Stimulated activated CD8-positive, alpha-beta memory T cell treated with anti-CD3 and anti-CD28 coated beads, Interleukin-2, amount 100 ng/mL, for 1 hour (primary cell): ENCODE data around the gene TST.

Source experiments
- DNase-seq, 2 donors: peaks; one replicate each; pipeline ENCODE4 v3.0.0-alpha.2; 2020; ENCODE audit warnings: low read depth in 2 of 2

The TST gene

DNA sequence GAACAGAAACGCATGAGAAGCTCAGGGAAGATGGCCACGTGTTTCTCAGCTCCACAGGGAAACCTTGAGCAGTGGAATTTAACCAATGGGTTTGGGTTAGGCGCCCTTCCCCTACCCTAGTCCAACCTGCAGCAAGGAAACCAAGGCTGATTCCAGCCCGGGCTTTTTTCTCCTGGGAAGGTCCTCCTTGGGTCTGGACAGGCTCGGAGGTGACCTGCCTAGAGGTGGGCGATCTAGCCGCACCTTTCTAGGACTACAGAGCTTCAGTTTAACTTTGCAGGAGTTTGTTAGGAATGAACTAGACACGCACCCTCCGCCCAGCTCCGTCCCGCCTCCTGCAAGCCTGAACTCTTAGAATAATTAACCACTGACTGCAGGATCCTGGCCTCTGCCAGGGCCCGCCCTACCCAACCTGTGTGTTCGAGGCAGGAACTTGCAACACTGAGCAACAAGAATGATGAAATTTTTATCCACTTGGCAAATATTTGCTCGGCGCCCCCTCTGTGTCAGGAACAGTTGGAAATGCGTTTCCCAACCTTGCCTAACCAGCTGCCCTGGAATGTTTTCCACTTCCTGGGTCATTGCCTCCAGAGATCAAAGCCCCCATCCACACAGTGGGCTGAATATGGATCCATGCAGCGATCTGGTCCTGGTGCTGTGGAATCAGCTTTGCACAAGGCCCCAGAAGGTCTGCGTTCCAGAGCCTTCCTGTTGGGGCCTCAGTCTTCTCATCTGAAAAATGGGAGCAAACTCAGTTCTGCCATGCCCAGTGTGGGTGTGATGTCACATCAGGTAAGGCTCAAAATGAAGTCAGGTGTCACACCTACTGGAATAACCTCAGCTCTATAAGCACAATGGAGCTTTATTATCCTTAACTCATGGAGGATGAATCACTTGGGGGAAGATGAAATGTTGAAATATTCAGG is 13.6 kb upstream of the TST start:
- no peak for DNase-seq

DNA sequence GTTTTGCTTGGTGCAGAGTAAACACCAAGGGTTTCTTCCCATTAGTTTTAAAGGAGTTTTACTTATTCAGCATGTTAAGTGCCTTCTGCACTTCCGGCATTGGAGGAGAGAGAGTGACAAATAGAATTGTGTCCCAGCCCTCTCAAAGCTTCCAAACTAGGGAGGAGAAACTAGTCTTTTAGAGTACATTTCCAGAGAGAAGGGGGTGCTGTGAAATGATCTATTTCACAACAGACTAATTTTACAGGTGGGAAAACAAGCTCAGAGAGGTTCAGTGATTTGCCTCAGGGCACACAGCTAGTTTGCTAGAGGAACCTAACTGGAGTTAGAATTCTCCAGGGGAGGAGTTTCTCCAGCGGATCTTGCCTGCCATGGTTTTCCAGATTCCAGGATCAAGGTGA is 12.9 kb upstream of the TST start:
- no peak for DNase-seq

DNA sequence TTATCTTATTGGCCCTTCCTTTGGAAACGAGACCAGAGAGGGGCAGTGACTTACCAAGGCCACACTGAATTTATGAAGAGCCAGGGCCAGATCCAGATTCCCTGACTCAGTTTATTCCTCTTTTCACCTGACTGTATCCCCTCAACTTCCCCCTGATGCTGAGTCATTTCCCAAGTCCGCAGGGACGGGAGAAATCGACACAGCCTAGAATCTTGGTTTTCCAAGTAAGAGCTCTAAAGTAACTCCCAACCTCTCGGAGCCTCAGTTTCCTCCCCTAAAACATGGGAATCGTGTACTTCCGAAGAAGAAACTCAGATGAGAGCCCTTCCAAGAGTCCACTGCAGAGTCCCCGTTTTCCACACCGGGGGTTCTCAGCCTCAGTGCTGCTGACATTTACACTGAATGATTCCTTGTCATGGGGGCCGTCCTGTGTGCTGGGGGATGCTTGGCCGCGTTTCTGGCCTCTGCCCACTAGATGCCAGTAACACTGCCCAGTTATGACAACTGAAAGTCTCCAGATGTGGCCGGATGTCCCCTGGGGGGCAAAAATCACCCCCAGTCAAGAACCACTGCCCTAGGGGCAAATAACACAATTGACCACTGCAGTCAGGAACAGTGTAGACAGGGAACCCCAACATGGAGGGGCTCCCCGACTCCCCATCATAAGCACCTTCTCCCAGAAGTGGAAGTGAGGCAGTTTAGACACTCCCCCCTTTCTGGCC is 11.5 kb upstream of the TST start:
- no peak for DNase-seq

DNA sequence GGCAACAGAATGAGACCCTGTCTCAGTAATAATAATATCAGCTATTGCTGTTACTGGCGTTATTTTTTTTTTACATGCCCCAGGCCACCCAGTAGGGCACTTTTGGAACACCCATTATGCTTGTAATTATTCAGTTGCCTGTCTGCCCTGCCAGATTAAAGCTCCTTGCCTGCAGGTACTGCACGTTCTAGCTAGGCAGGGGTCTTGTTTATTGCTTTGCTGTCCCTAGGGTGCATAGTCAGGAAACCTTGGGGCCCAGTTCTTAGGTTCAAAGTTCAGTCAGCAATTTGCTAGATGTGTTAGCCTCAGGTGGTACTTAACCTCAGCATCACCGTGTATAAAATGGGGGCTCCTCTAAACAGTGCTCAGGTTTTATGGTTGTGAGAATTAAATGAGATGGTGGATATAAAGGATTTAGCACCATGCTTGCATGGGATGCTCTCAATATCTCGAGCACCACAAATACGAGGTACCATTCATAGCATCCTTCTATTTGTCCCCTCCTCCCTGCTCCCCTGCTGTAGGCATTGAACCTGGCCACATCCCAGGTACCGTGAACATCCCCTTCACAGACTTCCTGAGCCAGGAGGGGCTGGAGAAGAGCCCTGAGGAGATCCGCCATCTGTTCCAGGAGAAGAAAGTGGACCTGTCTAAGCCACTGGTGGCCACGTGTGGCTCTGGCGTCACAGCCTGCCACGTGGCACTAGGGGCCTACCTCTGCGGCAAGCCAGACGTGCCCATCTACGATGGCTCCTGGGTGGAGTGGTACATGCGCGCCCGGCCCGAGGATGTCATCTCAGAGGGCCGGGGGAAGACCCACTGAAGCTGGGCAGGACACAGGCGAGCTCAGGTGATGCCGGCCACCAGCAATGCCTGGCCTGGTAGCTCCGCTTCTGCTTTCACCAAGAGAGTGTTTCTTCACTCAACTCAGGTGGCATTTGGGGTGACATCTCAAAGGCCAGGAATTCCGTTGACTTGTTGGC is 9.7 kb upstream of the TST start:
- DNase-seq = no peak

DNA sequence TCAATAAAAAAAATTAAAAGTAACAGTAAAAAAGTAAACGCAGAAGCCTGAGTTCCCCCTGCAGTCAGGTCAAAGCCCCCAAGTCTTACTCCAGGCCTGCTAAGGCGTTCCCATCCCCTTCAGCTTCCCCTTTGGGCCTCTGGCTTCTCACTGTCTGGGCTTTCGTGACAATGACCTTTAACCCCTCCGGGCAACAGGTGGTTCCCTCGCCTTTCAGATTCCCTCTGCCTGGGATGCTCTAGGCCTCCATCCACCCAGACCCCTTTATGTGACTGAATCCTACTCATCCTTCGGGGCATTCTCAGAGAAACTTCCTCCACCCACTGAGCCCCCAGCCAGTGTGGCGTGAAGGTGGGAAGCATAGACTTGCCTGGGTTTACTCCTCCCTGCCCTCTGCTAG is 8.3 kb upstream of the TST start:
- DNase-seq = no peak

DNA sequence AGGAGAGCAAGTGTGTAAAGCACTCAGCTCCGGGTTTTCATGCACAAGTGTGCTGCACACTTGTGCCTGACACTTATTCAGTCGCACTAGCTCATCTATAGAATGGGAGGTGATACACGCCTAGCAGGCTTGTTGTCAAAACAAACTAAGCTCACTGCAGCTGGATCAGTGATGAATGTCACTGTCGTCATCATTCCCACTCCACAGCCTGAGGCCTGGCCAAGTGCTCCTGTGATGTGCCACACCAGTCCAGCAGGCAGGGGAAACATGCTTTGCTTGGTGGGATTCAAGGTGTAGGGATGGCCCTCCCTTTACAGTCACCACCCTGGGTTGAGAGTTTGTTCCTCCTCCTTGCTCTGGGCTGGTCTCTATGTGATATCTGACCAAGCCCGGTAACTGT is 7.1 kb upstream of the TST start:
- no peak for DNase-seq

DNA sequence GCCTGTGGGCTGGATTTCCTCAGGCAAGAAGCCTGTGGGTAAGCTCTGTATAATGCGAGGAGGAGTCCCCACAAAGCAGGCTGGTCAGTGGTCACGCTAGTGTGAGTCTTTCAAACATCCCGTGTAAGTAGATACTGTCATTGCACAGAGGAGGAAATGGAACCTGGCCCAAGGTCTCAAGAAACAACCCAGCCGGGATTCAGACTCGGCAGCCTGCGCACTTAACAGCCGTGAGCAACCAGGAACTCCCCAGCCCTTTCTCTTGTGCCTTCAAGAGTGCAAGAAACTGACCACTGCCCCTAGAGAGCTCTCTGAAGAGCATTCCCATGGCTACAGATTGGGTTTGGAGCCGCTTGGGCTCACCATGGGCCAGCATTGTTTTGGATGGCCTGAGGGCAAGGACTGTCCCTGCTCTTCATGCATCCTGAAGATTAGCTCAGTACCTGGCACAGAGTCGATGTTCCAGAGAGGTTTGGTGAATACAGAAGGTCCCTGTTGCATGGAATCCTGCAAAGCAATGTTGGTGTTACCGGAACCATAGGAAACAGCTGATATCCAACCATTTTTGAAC is 6.3 kb upstream of the TST start:
- no peak for DNase-seq

DNA sequence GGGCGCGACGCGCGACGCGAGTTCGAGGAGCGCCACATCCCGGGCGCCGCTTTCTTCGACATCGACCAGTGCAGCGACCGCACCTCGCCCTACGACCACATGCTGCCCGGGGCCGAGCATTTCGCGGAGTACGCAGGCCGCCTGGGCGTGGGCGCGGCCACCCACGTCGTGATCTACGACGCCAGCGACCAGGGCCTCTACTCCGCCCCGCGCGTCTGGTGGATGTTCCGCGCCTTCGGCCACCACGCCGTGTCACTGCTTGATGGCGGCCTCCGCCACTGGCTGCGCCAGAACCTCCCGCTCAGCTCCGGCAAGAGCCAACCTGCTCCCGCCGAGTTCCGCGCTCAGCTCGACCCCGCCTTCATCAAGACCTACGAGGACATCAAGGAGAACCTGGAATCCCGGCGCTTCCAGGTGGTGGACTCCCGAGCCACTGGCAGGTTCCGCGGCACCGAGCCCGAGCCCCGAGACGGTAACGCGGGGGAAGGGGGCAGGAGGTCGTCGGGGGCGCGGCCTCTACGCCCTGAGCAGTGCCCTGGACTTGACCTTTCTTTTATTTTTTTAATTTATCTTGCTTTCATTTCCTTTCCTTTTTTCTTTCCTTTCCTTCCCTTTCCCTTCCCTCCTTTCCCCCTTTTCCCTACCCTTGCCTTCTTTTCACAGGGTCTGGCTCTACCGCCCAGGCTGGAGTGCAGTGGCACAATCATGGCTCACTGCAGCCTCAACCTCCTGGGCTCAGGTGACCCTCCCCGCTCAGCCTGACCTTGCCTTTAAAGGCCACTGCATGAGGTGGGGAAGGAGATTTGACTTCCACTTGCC is 5.3 kb upstream of the TST start:
- no peak for DNase-seq

DNA sequence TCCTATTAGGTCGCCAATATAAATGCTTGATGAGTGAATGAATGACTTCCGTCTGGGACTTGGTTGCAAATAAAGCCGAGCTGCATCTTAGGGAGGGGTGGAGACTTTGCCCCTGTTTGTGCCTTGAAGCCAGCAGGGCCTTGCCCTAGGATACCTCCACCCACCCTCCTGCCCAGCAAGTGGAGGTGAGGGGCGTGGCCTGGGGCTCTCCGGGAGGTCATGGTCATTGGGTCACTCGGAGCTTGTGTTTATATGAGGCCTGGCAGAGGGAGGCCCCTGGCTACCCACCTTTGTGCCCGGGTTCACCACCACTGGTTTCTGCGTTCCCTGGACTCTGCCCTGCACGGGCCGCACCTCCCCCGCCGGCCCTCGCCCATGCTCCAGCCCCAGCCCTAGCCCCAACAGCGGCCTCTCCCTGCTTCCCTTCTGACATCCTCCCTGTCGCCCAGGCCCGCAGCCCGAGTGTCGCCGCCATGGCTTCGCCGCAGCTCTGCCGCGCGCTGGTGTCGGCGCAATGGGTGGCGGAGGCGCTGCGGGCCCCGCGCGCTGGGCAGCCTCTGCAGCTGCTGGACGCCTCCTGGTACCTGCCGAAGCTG is 4.6 kb upstream of the TST start:
- no peak for DNase-seq

DNA sequence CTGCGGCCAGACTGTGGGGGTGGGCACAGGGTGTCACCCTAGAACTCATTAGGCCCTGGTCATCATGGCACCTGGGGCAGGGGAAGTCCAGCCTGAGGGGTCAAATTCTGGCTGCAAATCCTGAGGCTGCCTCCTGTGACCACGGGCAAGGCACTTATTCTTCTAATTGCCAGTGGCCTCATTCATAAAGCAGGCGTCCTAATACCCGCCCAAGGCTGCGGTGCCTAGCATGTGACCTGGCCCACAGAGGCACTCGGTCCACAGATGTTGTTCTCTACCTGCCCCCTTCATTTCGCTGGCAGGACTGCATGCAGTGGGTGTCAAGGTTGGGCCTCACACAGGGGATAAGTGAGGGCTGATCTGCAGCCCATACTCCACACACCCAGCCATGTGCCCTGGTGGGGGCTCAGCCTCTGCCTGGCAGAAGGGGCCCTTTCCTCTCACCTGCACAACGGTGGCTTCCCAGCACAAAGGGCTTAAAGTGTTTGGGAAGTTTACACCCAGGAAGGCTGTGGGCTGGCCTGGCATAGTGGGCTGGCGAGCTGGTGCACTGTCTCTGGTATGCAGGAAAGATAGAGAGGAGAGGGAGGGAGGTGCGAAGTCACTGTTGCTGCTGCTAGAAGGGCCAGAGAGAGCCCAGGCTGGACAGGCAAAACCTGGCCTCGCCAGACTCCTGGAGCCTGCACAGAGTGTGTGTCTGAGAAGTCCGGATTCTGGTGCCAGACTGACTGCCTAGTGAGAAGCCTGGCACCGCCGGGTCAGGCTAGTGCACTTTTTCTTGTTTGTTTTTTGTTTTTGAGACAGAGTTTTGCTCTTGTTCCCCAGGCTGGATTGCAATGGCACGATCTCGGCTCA is 3.5 kb upstream of the TST start:
- DNase-seq = no peak

DNA sequence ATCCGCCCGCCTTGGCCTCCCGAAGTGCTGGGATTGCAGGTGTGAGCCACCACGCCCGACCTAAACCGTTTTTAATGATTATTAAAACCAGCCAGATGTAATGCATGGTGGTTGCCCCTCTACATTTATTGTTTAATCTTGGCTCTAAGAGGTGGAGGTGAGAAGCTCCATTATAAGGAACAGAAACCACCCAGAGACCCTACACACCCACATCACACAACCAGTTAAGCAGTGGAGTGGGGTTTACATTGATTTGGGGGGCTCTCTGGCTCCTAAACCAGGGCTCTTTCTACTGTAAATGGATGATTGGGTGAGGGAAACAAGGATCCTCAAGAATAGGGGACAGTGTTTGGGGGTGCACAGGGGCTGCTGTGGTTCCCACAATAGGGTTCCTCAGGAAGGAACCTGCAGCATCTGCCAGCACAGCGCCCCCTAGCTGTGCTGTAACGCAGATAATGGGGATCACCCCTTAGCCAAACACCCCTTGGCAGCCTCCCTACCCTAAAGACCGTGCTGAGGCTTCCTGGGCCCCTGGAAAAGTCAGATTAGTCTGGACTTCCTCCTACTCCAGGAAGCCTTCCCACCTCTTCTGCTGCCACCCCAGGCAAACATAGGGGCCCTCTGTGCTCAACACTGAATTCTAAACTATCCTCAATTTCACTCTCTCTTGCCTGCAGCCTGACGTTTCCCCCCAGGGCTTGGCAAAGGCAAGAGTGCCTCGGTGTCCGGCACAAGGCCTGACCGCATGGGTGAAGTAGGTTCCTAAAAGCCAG is 2.6 kb upstream of the TST start:
- DNase-seq = peak in 1 of 2 donors; percentile 19

DNA sequence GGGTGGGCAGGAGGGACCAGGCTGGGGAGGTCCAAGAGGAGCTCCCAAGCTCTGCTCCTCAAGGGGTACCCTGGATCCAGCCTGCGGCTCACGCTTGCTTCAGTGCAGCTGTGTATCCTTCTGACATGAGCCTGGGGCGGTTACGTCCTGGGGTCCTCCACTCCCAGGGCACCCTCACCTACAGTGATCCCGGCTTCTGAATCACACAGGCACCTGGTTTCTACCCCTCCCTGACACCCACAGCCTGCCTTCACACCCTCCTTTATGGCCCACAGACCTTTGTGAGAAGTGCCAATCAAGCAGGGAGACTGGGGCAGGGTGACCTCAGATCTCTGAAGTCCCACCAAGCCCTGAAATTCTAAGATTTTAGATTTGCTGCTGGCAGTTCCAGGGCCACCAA is 1.8 kb upstream of the TST start:
- no peak for DNase-seq

DNA sequence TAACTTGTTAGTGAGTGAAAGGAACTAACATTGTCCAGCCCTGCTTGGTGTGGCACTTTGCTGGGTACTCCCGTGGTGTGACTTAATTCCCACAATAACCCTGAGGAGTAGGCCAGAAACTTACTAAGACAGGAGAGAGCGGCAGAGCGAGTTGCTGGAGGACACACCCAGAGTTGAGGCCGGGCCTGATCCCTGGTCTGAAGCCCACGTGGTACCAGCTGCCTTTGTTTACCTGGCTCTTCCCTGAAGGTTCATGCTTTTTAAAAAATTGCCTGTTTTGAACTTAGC is 889 bp upstream of the TST start:
- no peak for DNase-seq

DNA sequence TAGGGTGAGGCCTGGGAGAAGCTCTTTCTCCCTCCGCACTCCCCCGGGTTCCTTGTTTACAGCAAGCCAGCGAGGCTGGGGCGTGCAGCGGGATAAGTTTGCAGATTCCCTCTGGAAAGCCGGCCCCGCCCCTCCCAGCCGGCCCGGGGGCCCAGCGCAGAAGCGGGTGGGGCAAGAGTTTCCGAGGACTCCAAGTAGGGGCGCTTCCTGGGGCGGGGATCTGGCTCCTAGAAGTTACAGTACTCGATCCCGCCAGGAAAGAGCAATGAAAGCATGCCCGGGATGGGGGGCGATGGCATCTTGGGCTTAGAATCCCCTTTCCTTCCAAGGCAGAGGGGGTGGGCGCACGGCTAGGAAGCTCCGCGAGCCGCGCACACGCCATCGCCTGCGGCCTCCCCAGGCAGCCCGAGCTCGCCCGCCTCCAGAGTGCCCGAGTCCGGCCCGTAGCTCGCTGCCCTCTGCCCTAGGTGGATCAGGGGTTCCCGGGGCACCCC is 385 bp downstream of the TST start:
- no peak for DNase-seq

DNA sequence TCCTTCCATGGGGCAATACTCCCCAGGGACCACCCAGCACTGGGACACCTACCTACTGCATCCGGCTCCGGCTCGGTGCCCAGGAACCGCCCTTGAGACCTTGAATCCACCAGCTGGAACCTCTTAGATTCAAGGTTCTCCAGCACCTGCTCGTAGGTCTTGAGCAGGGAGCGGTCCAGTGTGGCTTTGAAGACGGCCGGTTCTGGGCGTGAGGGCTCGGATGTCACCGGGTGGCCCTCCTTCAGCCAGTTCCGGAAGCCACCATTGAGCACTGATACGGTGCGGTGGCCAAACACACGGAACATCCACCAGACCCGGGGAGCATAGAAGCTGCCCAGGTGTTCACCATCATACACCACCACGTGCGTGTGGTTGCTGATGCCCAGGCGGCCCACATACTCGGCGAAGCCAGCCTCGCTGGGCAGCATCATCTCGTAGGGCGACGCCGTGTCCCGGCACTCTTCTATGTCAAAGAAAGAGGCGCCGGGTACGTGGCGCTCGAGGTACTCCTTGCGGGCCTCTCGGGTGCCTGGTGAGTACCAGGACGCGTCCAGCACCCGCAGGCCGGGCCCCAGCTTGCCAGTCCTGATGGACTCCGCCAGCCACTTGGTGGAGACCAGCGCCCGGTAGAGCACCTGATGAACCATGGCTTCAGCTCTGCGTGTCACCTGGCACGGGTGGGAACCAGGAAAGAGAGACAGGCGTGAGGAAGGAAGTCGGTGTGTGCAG is 997 bp downstream of the TST start:
- no peak for DNase-seq

DNA sequence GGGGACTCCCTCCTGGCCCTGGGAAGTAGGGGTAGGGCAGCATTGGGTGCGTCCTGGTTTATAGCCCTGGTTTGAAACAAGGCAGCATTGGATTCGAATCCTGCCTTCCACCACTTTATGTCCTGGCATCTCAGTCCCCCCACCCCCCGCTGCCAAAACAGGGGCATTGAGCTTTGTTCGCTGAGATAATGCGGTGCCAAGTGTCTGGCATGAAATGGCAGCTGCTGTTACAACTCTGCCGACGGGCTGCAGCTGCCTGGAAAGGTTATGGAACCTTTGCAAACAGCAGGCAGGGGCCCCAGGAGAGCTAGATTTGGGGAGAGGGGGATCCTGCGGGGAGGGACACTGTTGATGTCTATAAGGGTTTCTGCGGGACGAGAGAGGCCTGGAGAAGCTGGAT is 1.9 kb downstream of the TST start:
- DNase-seq = no peak

DNA sequence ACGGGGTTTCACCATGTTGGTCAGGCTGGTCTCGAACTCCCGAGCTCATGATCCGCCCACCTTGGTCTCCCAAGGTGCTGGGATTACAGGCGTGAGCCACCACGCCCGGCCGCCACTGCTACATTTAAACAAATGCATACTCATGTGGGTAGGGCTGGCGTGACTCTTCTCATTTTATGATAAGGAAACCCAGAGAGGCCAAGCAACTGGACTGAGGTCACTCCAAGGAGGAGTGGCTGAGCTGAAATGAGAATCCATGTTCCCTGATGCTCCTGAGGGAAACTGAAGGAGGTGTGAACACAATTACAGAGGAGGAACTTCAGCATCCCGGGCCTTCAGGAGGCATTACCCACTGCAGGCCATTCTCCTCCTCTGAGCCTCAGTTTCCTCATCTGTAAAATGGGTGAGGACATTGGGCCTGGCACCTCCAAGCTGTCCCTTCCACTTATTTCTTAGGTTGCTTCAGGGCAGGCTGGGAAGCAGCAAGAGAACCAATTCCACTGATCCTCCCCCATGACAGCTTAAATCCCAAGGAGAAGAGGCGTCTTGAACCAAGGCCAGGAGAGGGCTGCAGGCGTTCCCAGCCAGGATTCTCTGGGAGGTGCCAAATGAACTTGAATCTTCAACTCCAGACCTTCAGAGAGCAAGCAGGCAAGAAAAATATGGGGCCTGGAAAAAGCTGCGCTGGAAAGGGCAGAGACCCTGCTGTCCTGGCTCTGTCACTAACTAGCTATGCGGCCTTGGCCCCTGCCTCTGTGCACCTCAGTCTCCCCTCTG is 2.9 kb downstream of the TST start:
- DNase-seq = no peak

DNA sequence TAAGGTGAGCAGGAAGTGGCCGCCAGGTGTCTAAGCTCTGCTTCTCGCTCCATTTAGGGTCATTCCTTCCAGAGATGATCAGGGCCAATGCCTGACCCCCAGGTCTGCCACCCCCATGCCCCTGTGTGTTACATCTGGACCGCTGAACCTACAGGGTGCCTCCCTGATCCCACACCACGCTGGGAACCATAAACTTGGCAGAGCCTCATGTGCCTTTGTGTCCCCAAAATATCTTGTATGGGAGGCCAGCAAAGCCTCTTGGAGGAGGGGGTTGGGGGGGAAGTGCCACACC is 3.7 kb downstream of the TST start:
- DNase-seq = no peak
